Measurements from ENCODE around the gene MOGAT1.

The MOGAT1 gene

GRCh38 chr2:222739939-222740338 is 68.5 kb downstream of the MOGAT1 start:
- H3K27ac ChIP-seq, result no peak overlapping the region
- H3K79me2 ChIP-seq (ENCODE audit: insufficient read depth, low read depth), result no peaks in the 10 kb centered on the region
- H3K4me2 ChIP-seq, result no peak overlapping the region
- no peak overlapping the region for H3K9ac ChIP-seq
- H3K27me3 ChIP-seq (ENCODE audit: insufficient read depth, low read depth), result no peaks in the 10 kb centered on the region
- TF ChIP-seq, protein P1, sequence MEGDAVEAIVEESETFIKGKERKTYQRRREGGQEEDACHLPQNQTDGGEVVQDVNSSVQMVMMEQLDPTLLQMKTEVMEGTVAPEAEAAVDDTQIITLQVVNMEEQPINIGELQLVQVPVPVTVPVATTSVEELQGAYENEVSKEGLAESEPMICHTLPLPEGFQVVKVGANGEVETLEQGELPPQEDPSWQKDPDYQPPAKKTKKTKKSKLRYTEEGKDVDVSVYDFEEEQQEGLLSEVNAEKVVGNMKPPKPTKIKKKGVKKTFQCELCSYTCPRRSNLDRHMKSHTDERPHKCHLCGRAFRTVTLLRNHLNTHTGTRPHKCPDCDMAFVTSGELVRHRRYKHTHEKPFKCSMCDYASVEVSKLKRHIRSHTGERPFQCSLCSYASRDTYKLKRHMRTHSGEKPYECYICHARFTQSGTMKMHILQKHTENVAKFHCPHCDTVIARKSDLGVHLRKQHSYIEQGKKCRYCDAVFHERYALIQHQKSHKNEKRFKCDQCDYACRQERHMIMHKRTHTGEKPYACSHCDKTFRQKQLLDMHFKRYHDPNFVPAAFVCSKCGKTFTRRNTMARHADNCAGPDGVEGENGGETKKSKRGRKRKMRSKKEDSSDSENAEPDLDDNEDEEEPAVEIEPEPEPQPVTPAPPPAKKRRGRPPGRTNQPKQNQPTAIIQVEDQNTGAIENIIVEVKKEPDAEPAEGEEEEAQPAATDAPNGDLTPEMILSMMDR (conservative IDR thresholded peaks at IDR 0.05; ENCODE audit: low read depth, low read length), result no peak
- H2AFZ ChIP-seq (ENCODE audit: low read depth), result no peak overlapping the region
- H3K4me3 ChIP-seq (IDR thresholded peaks at IDR 0.05; ENCODE audit: insufficient read depth, low read depth, low read length), result no peak overlapping the region
- H3K36me3 ChIP-seq (ENCODE audit: insufficient read depth), result no peaks in the 10 kb centered on the region
- H4K20me1 ChIP-seq (ENCODE audit: insufficient read depth), result no peaks in the 10 kb centered on the region
- no peaks in the 10 kb centered on the region for H3K4me1 ChIP-seq (ENCODE audit: low read depth, poor library complexity, severe bottlenecking)

DNA sequence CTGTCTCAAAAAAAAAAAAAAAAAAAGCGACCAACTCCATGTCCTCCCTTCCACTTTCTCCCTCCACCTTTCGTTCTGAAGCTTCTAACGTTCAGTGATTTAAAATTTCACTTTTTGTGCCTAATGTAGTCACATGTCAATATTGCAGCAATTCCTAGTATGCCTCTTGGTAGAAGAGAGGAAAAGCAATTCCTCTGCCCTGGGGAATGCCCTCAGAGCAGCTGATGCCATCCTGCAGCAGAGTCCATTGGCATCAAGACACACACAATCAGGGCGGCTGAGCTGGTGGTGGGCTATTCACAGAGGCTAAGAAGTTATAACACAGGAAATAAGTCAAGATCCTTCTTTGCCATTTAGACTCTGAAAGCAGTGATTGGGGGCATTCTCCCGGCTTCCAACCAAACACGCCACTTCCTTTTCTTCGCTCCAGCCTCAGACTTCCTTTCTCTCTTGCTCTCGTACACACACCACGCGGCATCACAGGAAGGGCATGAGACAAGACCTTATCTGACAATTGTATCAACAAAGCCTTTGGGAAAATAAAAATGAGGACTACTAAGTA is 71.9 kb downstream of the MOGAT1 start:
- H3K4me2 ChIP-seq, result no peak overlapping the region
- H3K4me3 ChIP-seq (IDR thresholded peaks at IDR 0.05; ENCODE audit: insufficient read depth, low read depth, low read length), result no peak overlapping the region
- H4K20me1 ChIP-seq (ENCODE audit: insufficient read depth), result no peaks in the 10 kb centered on the region
- TF ChIP-seq, protein P1 (conservative IDR thresholded peaks at IDR 0.05; ENCODE audit: low read depth, low read length), result no peak
- no peak overlapping the region for H2AFZ ChIP-seq (ENCODE audit: low read depth)
- H3K27me3 ChIP-seq (ENCODE audit: insufficient read depth, low read depth), result no peaks in the 10 kb centered on the region
- H3K36me3 ChIP-seq (ENCODE audit: insufficient read depth), result no peaks in the 10 kb centered on the region
- no peak overlapping the region for H3K27ac ChIP-seq
- no peak overlapping the region for H3K9ac ChIP-seq
- no peaks in the 10 kb centered on the region for H3K79me2 ChIP-seq (ENCODE audit: insufficient read depth, low read depth)
- no peaks in the 10 kb centered on the region for H3K4me1 ChIP-seq (ENCODE audit: low read depth, poor library complexity, severe bottlenecking)

DNA sequence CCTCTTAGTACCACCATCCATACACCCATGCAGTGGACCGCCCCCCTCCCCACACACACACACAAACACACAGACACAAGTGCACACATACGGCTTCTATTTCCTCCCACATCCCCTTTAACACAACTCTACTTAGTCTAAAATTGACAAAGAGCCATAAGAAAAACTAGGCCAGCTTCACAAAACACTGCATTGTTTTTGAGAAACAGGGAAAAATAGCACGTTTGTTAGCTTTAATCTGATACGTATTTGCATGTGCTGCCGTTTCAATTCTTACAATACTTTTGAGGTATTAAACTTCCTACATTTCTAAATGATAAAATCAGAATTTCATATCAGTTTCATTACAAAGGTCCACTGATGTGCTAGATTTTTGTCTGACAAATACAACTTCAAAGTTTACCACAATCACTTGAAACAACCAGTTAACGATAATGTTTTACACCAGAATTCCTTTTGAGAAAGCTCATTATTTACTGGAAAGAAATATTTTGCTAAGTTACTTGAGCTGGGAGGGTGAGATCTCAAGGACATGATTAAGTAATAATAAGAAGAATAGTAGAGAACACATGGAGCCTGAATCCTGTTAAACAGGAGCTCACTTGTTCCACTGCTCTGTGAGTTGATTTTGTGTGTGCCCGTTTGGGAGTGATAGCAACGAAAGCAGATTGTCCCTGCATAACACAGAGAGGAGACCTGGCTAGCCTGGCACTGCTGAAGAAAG is 74.5 kb downstream of the MOGAT1 start:
- Histone ChIP-seq H3K4me1 (ENCODE audit: low read depth, poor library complexity, severe bottlenecking) (no peaks in the 10 kb centered on the region), H3K27me3 (ENCODE audit: insufficient read depth, low read depth) (no peaks in the 10 kb centered on the region), H3K36me3 (ENCODE audit: insufficient read depth) (no peaks in the 10 kb centered on the region), H2AFZ (ENCODE audit: low read depth) (no peak overlapping the region), H3K79me2 (ENCODE audit: insufficient read depth, low read depth) (no peaks in the 10 kb centered on the region), H3K4me3 (IDR thresholded peaks at IDR 0.05; ENCODE audit: insufficient read depth, low read depth, low read length) (no peak overlapping the region), H4K20me1 (ENCODE audit: insufficient read depth) (no peaks in the 10 kb centered on the region), H3K27ac (no peak overlapping the region), H3K9ac (no peak overlapping the region), H3K4me2 (no peak overlapping the region)
- TF ChIP-seq, protein P1 (conservative IDR thresholded peaks at IDR 0.05; ENCODE audit: low read depth, low read length), result no peak

GRCh38 chr2:222747526-222748160 is 76.2 kb downstream of the MOGAT1 start:
- no peak overlapping the region for H3K27ac ChIP-seq
- no peaks in the 10 kb centered on the region for H3K79me2 ChIP-seq (ENCODE audit: insufficient read depth, low read depth)
- H2AFZ ChIP-seq (ENCODE audit: low read depth), result no peak overlapping the region
- H3K9ac ChIP-seq, result no peak overlapping the region
- H3K36me3 ChIP-seq (ENCODE audit: insufficient read depth), result no peaks in the 10 kb centered on the region
- TF ChIP-seq, protein P1 (conservative IDR thresholded peaks at IDR 0.05; ENCODE audit: low read depth, low read length), result no peak
- no peaks in the 10 kb centered on the region for H3K27me3 ChIP-seq (ENCODE audit: insufficient read depth, low read depth)
- H3K4me2 ChIP-seq, result no peak overlapping the region
- no peaks in the 10 kb centered on the region for H3K4me1 ChIP-seq (ENCODE audit: low read depth, poor library complexity, severe bottlenecking)
- H3K4me3 ChIP-seq (IDR thresholded peaks at IDR 0.05; ENCODE audit: insufficient read depth, low read depth, low read length), result no peak overlapping the region
- no peaks in the 10 kb centered on the region for H4K20me1 ChIP-seq (ENCODE audit: insufficient read depth)
